K562 (cell line): ENCODE results near the gene RSRC1. TPM values are rescaled to one million over a fixed set of nuclear protein-coding genes. Genes with fewer than 3 reads are reported as not detected.

Experiments
- ATAC-seq: fragments of 200-7000 bp; cut with Tn5 transposase; 3 replicates; pipeline ENCODE4 v1.9.1; 2020; ENCODE audit warnings: moderate library complexity
- BruUV-seq: library from RNA; stranded (reverse); fragments of 400-500 nt; replicated peaks from 2 replicates; lab custom pipeline; 2021; lab: Mats Ljungman, UMichigan
- CTCF ChIA-PET: fragments of 300-600 bp; formaldehyde crosslinking; extraction: SDS; loops from one replicate; lab custom pipeline; 2021; ENCODE audit warnings: low intra/inter-chr PET ratio; lab: Yijun Ruan, JAX
- POLR2A ChIA-PET: fragments of 300-600, 350-650 bp; sonication (Branson Sonifier 250); formaldehyde crosslinking; extraction: SDS; loops from one replicate; lab custom pipeline; 2021; ENCODE audit warnings: antibody characterized with exemption, inconsistent platforms; lab: Yijun Ruan, JAX
- DNase-seq, 4 experiments: peaks; one replicate each; pipeline versions ENCODE4 v3.0.0 to v3.0.0-alpha.2; 2011 to 2018; ENCODE audit warnings: low spot score in 3 of 4, mixed read lengths in 3 of 4; ENCODE audit errors: extremely low read depth in 1 of 4
- FAIRE-seq: peaks from 2 replicates; lab custom pipeline; 2011; peaks lifted over from hg19 to GRCh38; lab: Jason Lieb, UNC
- H2AFZ ChIP-seq: 2 replicates; pipeline ENCODE4 v1.6.0; 2011; ENCODE audit warnings: low read depth, low read length, control low read depth, inconsistent platforms
- H3K27ac ChIP-seq: fragments of 200-600 bp; 3 replicates; pipeline ENCODE4 v1.8.0; 2011; ENCODE audit warnings: low read depth, mild to moderate bottlenecking, control low read depth, inconsistent platforms, low read length, moderate library complexity, mixed read lengths; ENCODE audit errors: extremely low read depth
- H3K27me3 ChIP-seq, 2 experiments: fragments of 300-600 bp in 1 of 2; 2 replicates in 1 of 2; 3 replicates in 1 of 2; pipeline versions ENCODE4 v1.6.0 to v1.8.0; 2011; ENCODE audit warnings: inconsistent platforms in 2 of 2, low read length in 2 of 2, mild to moderate bottlenecking in 1 of 2, mixed read lengths in 1 of 2, moderate library complexity in 1 of 2; ENCODE audit not compliant: control insufficient read depth in 2 of 2, insufficient read depth in 2 of 2
- H3K36me3 ChIP-seq: fragments of 300-600 bp; 3 replicates; pipeline ENCODE4 v1.8.0; 2011; ENCODE audit warnings: mild to moderate bottlenecking, low read length, inconsistent platforms; ENCODE audit not compliant: control insufficient read depth, insufficient read depth
- H3K4me1 ChIP-seq, 2 experiments: fragments of 200-600 bp in 1 of 2; replicated peaks in 1 of 2; 2 replicates in 1 of 2; 3 replicates in 1 of 2; pipeline versions ENCODE4 v1.5.1 to v1.8.0; 2011; ENCODE audit warnings: inconsistent platforms in 2 of 2, low read length in 2 of 2, mild to moderate bottlenecking in 1 of 2, mixed read lengths in 1 of 2, moderate library complexity in 1 of 2; ENCODE audit not compliant: control insufficient read depth in 2 of 2, insufficient read depth in 2 of 2
- H3K4me2 ChIP-seq: 2 replicates; pipeline ENCODE4 v1.6.1; 2011; ENCODE audit warnings: low read length, control low read depth, inconsistent platforms, mixed read lengths; ENCODE audit not compliant: insufficient read depth
- H3K4me3 ChIP-seq: fragments of 200-600 bp; sonication (generic), shearing (Covaris generic); 2 replicates; pipeline ENCODE4 v1.5.1; 2016; ENCODE audit warnings: control low read depth, inconsistent platforms
- H3K79me2 ChIP-seq: fragments of 200-600 bp; 3 replicates; pipeline ENCODE4 v1.8.0; 2011; ENCODE audit warnings: low read length, inconsistent platforms; ENCODE audit not compliant: control insufficient read depth, insufficient read depth
- H3K9ac ChIP-seq, 2 experiments: 2 replicates each; pipeline versions ENCODE4 v1.6.0 to v1.6.1; 2011; ENCODE audit warnings: low read depth in 2 of 2, low read length in 2 of 2, control low read depth in 1 of 2, inconsistent platforms in 1 of 2, mild to moderate bottlenecking in 1 of 2, mixed read lengths in 1 of 2; ENCODE audit not compliant: insufficient read depth in 1 of 2
- H3K9me1 ChIP-seq: one replicate; pipeline ENCODE4 v1.6.0; 2011; ENCODE audit warnings: inconsistent platforms, mild to moderate bottlenecking, low read length, moderate library complexity; ENCODE audit not compliant: control insufficient read depth, insufficient read depth
- H3K9me3 ChIP-seq: replicated peaks from 2 replicates; pipeline ENCODE4 v1.5.1; 2011; ENCODE audit warnings: low read depth, low read length, inconsistent platforms; ENCODE audit not compliant: control insufficient read depth, insufficient read depth
- H4K20me1 ChIP-seq: replicated peaks from 2 replicates; pipeline ENCODE4 v1.6.1; 2011; ENCODE audit warnings: low read length, inconsistent platforms, mixed read lengths; ENCODE audit not compliant: control insufficient read depth, insufficient read depth
- BMI1 ChIP-seq: fragments of 150-350 bp; IDR thresholded peaks from 2 replicates; pipeline ENCODE4 v1.6.1; 2014; ENCODE audit warnings: low read length
- FOSL1 ChIP-seq: fragments of 200-800 bp; sonication (Bioruptor generic); conservative IDR thresholded peaks from 2 replicates; pipeline ENCODE4 v1.6.1; 2016; ENCODE audit warnings: missing genetic modification characterization, missing compliant biosample characterization
- JUND ChIP-seq, 2 experiments: IDR thresholded peaks; 2 replicates in 1 of 2; 3 replicates in 1 of 2; pipeline ENCODE4 v1.6.1; 2011; ENCODE audit warnings: borderline replicate concordance in 2 of 2, low read depth in 2 of 2, low read length in 2 of 2, improper control_type of control experiment in 1 of 2, missing biosample characterization in 1 of 2, missing genetic modification characterization in 1 of 2, missing genetic modification reagents in 1 of 2
- NR1H2 ChIP-seq: sonication (generic); formaldehyde crosslinking; IDR thresholded peaks from 2 replicates; pipeline ENCODE4 v1.4.0; 2020; ENCODE audit warnings: mild to moderate bottlenecking, missing genetic modification reagents
- RFX1 ChIP-seq: fragments of 450-650 bp; IDR thresholded peaks from 2 replicates; pipeline ENCODE4 v1.6.1; 2016; ENCODE audit warnings: mild to moderate bottlenecking, moderate library complexity
- RUNX1 ChIP-seq: sonication (generic); IDR thresholded peaks from 2 replicates; pipeline ENCODE4 v1.6.1; 2016; ENCODE audit warnings: antibody characterized with exemption, low read depth
- STAT6 ChIP-seq: sonication (generic); formaldehyde crosslinking; IDR thresholded peaks from 2 replicates; pipeline ENCODE4 v1.8.1; 2023; ENCODE audit warnings: mild to moderate bottlenecking, missing genetic modification reagents
- WGBS: fragments of 100-300 bp; shearing (Covaris generic); methylation state at CpG from one replicate; pipeline ENCODE4 v1.1.6; 2016; ENCODE audit warnings: low coverage, mixed read lengths; ENCODE audit not compliant: insufficient coverage; ENCODE audit errors: missing lambda C conversion rate; 5-methylcytosine and 5-hydroxymethylcytosine counted together
- in situ Hi-C: fragments of 300-500 bp; cut with MboI; formaldehyde crosslinking; loops from 4 replicates; pipeline ENCODE4 v1.15.0; 2018; ENCODE audit warnings: inconsistent platforms, mixed read lengths
- intact Hi-C: fragments of 100-400 bp; cut with micrococcal nuclease; formaldehyde crosslinking; loops from 2 replicates; pipeline ENCODE4 v1.14.2; 2022
- polyA plus RNA-seq, 8 experiments: library from polyadenylated mRNA; depleted of rRNA in 4 of 8; stranded (reverse) in 5 of 8; unstranded in 3 of 8; fragments of >200 nt; fragmentation: Nextera tagmentation in 2 of 8; fragmentation: Illumina TruSeq in 1 of 8; extraction: Ambion mirVana in 2 of 8; extraction: Trizol in 1 of 8; gene quantifications; 2 replicates each; pipeline versions ENCODE4 v1.2.1 to v1.2.3, GENCODE V29; 2011 to 2014; ENCODE audit warnings: inconsistent platforms in 1 of 8, missing spikeins in 1 of 8
- total RNA-seq, 7 experiments: library from RNA; depleted of rRNA in 6 of 7; stranded (reverse); fragments of >200 nt in 6 of 7; fragmentation: Illumina TruSeq in 2 of 7; extraction: Trizol in 2 of 7; gene quantifications; 2 replicates each; pipeline versions ENCODE4 v1.2.1 to v1.2.3, GENCODE V29; 2011 to 2021; ENCODE audit warnings: low replicate concordance in 1 of 7

RSRC1 gene
- total and polyA plus RNA-seq, 9 of the 15 experiments (the other 6 are each of a cell fraction or from before 2014, with no cell fraction given), result 19.3 to 128 (median 75.5) TPM

- Histone ChIP-seq H3K9ac (no peak overlapping the region), H3K4me3 (no peak overlapping the region), H3K27ac (no peak overlapping the region), H3K36me3 (no peaks in the 10 kb centered on the region), H3K9me1 (no peaks in the 10 kb centered on the region), H3K79me2 (no peaks in the 10 kb centered on the region), H2AFZ (no peak overlapping the region), H3K4me2 (no peak overlapping the region), H3K4me1 (no peaks in the 10 kb centered on the region), H4K20me1 (no peaks in the 10 kb centered on the region), H3K9me3 (no peaks in the 10 kb centered on the region), H3K27me3 (no peaks in the 10 kb centered on the region)
- no peak for TF ChIP-seq RUNX1
- TF ChIP-seq FOSL1 (tag), result no peak
- TF ChIP-seq STAT6 (CRISPR knock-in tag), result no peak
- TF ChIP-seq NR1H2, result no peak
- no peak for TF ChIP-seq BMI1
- no peak for TF ChIP-seq JUND (IDR thresholded peaks at IDR 0.05; ENCODE audit: borderline replicate concordance, low read depth, low read length)
- no peak for TF ChIP-seq JUND (tag; IDR thresholded peaks at IDR 0.05; ENCODE audit: borderline replicate concordance, low read depth, low read length)
- peak; percentile 50 for TF ChIP-seq RFX1
- POLR2A ChIA-PET, result interaction anchor here (0.6 kb wide), 1 partner anchor 810 kb away, joined by 3 read pairs; no protein-coding TSS in a partner anchor
- intact Hi-C loops (loop anchor here (5.0 kb wide), 2 partner anchors 118 to 813 kb away; no protein-coding TSS in a partner anchor), in situ Hi-C loops (no loop called here)
- no peak for ATAC-seq
- CTCF ChIA-PET, result no interaction called here
- 87% methylated on average over 1 of the region's 1 CpG for WGBS
- FAIRE-seq, result no peak
- DNase-seq, result no peak
- BruUV-seq, result no TSS peak
These were observed 320.6 kb downstream of the RSRC1 start for GRCh38 chr3:158430448-158430847.
